Kidney (tissue), 14 donors: ENCODE data around the gene CPA5. TPM values are rescaled to one million over a fixed set of nuclear protein-coding genes. Genes with fewer than 3 reads are reported as not detected.

Experiments used
- DNase-seq, 5 donors: peaks; one replicate each; pipeline ENCODE4 v3.0.0-alpha.2; 2013 to 2020
- FAIRE-seq: peaks from 2 replicates; lab custom pipeline; 2012; peaks lifted over from hg19 to GRCh38; lab: Jason Lieb, UNC
- H3K27ac ChIP-seq, 2 donors: one replicate each; pipeline ENCODE4 v1.7.0; 2013; ENCODE audit warnings: low read depth in 2 of 2, low read length in 2 of 2, inconsistent platforms in 1 of 2
- H3K27me3 ChIP-seq: one replicate; pipeline ENCODE4 v1.7.1; 2013; ENCODE audit warnings: low read length, inconsistent platforms; ENCODE audit not compliant: control insufficient read depth, insufficient read depth
- H3K36me3 ChIP-seq, 3 donors: one replicate each; pipeline versions ENCODE4 v1.7.0 to v1.7.1; 2013; ENCODE audit warnings: low read length in 3 of 3, control low read depth in 1 of 3, inconsistent platforms in 1 of 3; ENCODE audit not compliant: insufficient read depth in 3 of 3, control insufficient read depth in 2 of 3
- H3K4me1 ChIP-seq, 3 donors: one replicate each; pipeline versions ENCODE4 v1.7.0 to v1.7.1; 2013; ENCODE audit warnings: low read length in 3 of 3, inconsistent platforms in 1 of 3, low read depth in 1 of 3; ENCODE audit not compliant: control insufficient read depth in 2 of 3, insufficient read depth in 2 of 3
- H3K4me3 ChIP-seq, 3 donors: one replicate each; pipeline versions ENCODE4 v1.7.0 to v1.8.1; 2013; ENCODE audit warnings: low read length in 3 of 3, control low read depth in 1 of 3, inconsistent platforms in 1 of 3
- H3K9ac ChIP-seq, 3 donors: one replicate each; pipeline versions ENCODE4 v1.7.0 to v1.7.1; 2013; ENCODE audit warnings: low read length in 3 of 3, control low read depth in 1 of 3, inconsistent platforms in 1 of 3
- H3K9me3 ChIP-seq, 3 donors: one replicate each; pipeline versions ENCODE4 v1.7.0 to v1.7.1; 2013; ENCODE audit warnings: low read length in 3 of 3, control low read depth in 1 of 3, inconsistent platforms in 1 of 3; ENCODE audit not compliant: control insufficient read depth in 2 of 3, insufficient read depth in 1 of 3
- CTCF ChIP-seq: IDR thresholded peaks from 3 replicates; pipeline ENCODE4 v1.5.1; 2012; ENCODE audit warnings: mild to moderate bottlenecking, moderate library complexity, borderline replicate concordance; ENCODE audit not compliant: insufficient read depth; ENCODE audit errors: extremely low read depth
- intact Hi-C: fragments of 100-400 bp; cut with DNase I; formaldehyde crosslinking; loops from one replicate; pipeline ENCODE4 v1.11.1; 2022
- polyA plus RNA-seq: library from polyadenylated mRNA; stranded (reverse); fragments of 350-450 nt; fragmentation: Illumina TruSeq; extraction: RNeasy Lipid Tissue Mini Kit (QIAGEN cat#74804); gene quantifications from one replicate; pipeline ENCODE4 v1.2.3, GENCODE V29; 2014; ENCODE audit warnings: low read depth, low replicate concordance; ENCODE audit not compliant: insufficient read depth
- total RNA-seq: library from RNA; stranded (reverse); fragmentation: NEBNext Ultra II Directional; extraction: Animal tissue kit (Norgen Biotek cat#: 25700); gene quantifications from one replicate; pipeline ENCODE4 v1.2.1, GENCODE V29; 2021
- donor health status: control.
- donor health status: control.
- donor health status: control.
- donor health status: control.
- donor health status: control.
- donor health status: DM: yes; HTN: yes; CAD: no.
- donor health status: Normal renal cell carcinoma (clear cell type).

The CPA5 gene
- total and polyA plus RNA-seq, 2 donors from 2014 or later, result 0.54 to 1.1 TPM

- no peaks in the 10 kb centered on the region for H3K9me3 ChIP-seq
- H3K4me1 ChIP-seq, result no peaks in the 10 kb centered on the region
- no peak for DNase-seq
- no peak overlapping the region for H3K4me3 ChIP-seq
- no peak for TF ChIP-seq CTCF
- intact Hi-C loops, result no loop called here
- H3K27me3 ChIP-seq, result no peaks in the 10 kb centered on the region
- H3K9ac ChIP-seq, result no peak overlapping the region
- H3K27ac ChIP-seq, result no peak overlapping the region
- H3K36me3 ChIP-seq, result no peaks in the 10 kb centered on the region
- FAIRE-seq, result no peak
Measured at GRCh38 chr7:130302649-130303048, 42.0 kb upstream of the CPA5 start.

- no peak overlapping the region for H3K9ac ChIP-seq
- FAIRE-seq, result no peak
- DNase-seq, result no peak
- no peak overlapping the region for H3K27ac ChIP-seq
- no peaks in the 10 kb centered on the region for H3K9me3 ChIP-seq
- no peaks in the 10 kb centered on the region for H3K4me1 ChIP-seq
- no peaks in the 10 kb centered on the region for H3K27me3 ChIP-seq
- no peak for TF ChIP-seq CTCF
- intact Hi-C loops, result no loop called here
- H3K36me3 ChIP-seq, result no peaks in the 10 kb centered on the region
- no peak overlapping the region for H3K4me3 ChIP-seq
Measured at GRCh38 chr7:130303127-130303526, 41.5 kb upstream of the CPA5 start.

- TF ChIP-seq CTCF, result no peak
- no peaks in the 10 kb centered on the region for H3K9me3 ChIP-seq
- H3K4me1 ChIP-seq, result no peaks in the 10 kb centered on the region
- DNase-seq, result no peak
- no peaks in the 10 kb centered on the region for H3K36me3 ChIP-seq
- no peak overlapping the region for H3K9ac ChIP-seq
- no peak overlapping the region for H3K27ac ChIP-seq
- intact Hi-C loops, result no loop called here
- no peak for FAIRE-seq
- no peaks in the 10 kb centered on the region for H3K27me3 ChIP-seq
- no peak overlapping the region for H3K4me3 ChIP-seq
Measured at GRCh38 chr7:130303551-130303950, 41.1 kb upstream of the CPA5 start.

- Histone ChIP-seq H3K4me1 (no peaks in the 10 kb centered on the region), H3K27me3 (no peaks in the 10 kb centered on the region), H3K4me3 (no peak overlapping the region), H3K9ac (no peak overlapping the region), H3K27ac (no peak overlapping the region), H3K9me3 (no peaks in the 10 kb centered on the region), H3K36me3 (no peaks in the 10 kb centered on the region)
- FAIRE-seq (no peak), DNase-seq (no peak)
- TF ChIP-seq CTCF, result no peak
- intact Hi-C loops, result no loop called here
Measured at GRCh38 chr7:130303982-130304381, 40.6 kb upstream of the CPA5 start.
